Measurements from ENCODE around the gene RHBDL1.
A peak's percentile ranks its signal among the peaks of the same experiment; 100 is the strongest.

The RHBDL1 gene

DNA sequence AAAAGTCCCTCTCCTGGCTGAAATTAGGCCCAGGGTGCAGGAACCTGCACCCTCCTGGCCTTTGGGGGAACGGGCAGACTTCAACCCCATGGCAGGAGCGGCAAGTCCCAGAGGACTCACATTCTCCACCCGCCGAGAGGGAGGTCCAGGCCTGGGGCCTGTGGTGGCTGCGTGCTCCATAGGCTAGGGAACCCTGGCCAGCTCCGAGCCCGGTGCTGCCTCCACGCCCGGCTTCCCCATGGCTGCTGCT lies 50.6 kb downstream of the RHBDL1 start:
- H3K9me3 ChIP-seq (ENCODE audit: control insufficient read depth, low read length) = no peaks in the 10 kb centered on the region
- H3K27ac ChIP-seq = no peak overlapping the region
- peak overlapping the region; percentile 35 for H3K4me3 ChIP-seq (ENCODE audit: low read depth, low read length)

GRCh38 chr16:726438-727290 lies 51.2 kb downstream of the RHBDL1 start, which contains the start of the genes CCDC78 and HAGHL:
TSS of gene CCDC78 (minus strand) at chr16:726443. CDS start at chr16:726367, 76 bp downstream.
TSS of gene HAGHL (plus strand) at chr16:727106. CDS start at chr16:727510, 404 bp downstream.
- Histone ChIP-seq H3K4me2 (ENCODE audit: low read length) (peak within 1 kb of the TSS; percentile 98), H3K4me1 (peaks cover 9% of the 10 kb centered on the region), H3K27ac (no peak within 1 kb of the TSS), H3K79me2 (no peaks in the 10 kb centered on the region), H3K36me3 (ENCODE audit: control insufficient read depth, insufficient read depth, low read length) (no peaks in the 10 kb centered on the region), H2AFZ (peak within 1 kb of the TSS; percentile 58), H3K9ac (no peak within 1 kb of the TSS), H3K27me3 (ENCODE audit: control insufficient read depth, insufficient read depth, low read length) (no peaks in the 10 kb centered on the region), H3K9me3 (ENCODE audit: control insufficient read depth, low read length) (no peaks in the 10 kb centered on the region), H3K4me3 (ENCODE audit: low read depth, low read length) (peak within 1 kb of the TSS; percentile 83)
- no peak for TF ChIP-seq CTCF (IDR thresholded peaks at IDR 0.05)

More for the DNA sequence above, 50.6 kb downstream of the RHBDL1 start:
- Histone ChIP-seq H3K27me3 (ENCODE audit: control insufficient read depth, insufficient read depth, low read length) (no peaks in the 10 kb centered on the region), H3K79me2 (no peaks in the 10 kb centered on the region), H3K4me2 (ENCODE audit: low read length) (peak overlapping the region; percentile 62), H3K4me1 (peaks cover 9% of the 10 kb centered on the region), H3K9ac (no peak overlapping the region), H2AFZ (peak overlapping the region; percentile 58), H3K36me3 (ENCODE audit: control insufficient read depth, insufficient read depth, low read length) (no peaks in the 10 kb centered on the region)
- TF ChIP-seq CTCF (IDR thresholded peaks at IDR 0.05) = no peak

GRCh38 chr16:727291-727977 lies 52.0 kb downstream of the RHBDL1 start:
- peaks cover 9% of the 10 kb centered on the region for H3K4me1 ChIP-seq
- no peaks in the 10 kb centered on the region for H3K36me3 ChIP-seq (ENCODE audit: control insufficient read depth, insufficient read depth, low read length)
- H3K9me3 ChIP-seq (ENCODE audit: control insufficient read depth, low read length) = no peaks in the 10 kb centered on the region
- peak overlapping the region; percentile 48 for H2AFZ ChIP-seq
- no peaks in the 10 kb centered on the region for H3K79me2 ChIP-seq
- no peak for TF ChIP-seq CTCF (IDR thresholded peaks at IDR 0.05)
- no peaks in the 10 kb centered on the region for H3K27me3 ChIP-seq (ENCODE audit: control insufficient read depth, insufficient read depth, low read length)
- H3K9ac ChIP-seq = no peak overlapping the region
- H3K4me3 ChIP-seq (ENCODE audit: low read depth, low read length) = peak overlapping the region; percentile 83
- H3K27ac ChIP-seq = no peak overlapping the region
- H3K4me2 ChIP-seq (ENCODE audit: low read length) = peak overlapping the region; percentile 98
